ENCODE results near the gene SUFU.

The SUFU gene

DNA sequence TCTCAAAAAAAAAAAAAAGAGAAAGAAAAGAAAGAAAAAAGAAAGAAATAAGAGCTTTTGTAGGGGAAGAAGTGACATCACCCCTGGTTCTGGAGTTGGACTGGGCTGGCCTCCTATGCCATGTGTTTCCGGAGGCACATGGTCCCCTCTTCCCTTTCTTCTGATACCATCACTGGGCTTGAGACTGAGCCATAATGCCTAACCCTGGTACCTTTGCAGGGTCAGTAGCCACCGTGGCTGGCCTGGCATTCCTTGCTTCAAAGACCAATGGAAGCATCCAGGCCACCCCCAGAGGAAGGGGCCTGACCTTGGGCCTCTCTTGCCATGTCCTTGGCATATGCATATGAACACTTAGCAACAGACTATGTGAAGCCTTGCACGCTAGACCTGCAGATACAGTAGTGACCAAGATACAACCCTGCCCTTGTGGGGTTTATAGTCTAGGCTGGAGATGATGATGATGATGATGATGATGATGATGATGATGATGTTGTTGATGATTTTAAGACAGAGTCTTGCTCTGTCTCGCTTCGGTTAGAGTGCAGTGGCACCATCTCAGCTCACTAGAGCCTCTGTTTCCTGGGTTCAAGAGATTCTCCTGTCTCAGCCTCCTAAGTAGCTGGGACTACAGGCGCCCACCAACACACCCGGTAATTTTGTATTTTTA is 31.8 kb downstream of the SUFU start:
- Histone ChIP-seq H3K79me2 (ENCODE audit: control insufficient read depth, insufficient read depth, low read length, unreplicated experiment) (no peaks in the 10 kb centered on the region), H3K4me3 (ENCODE audit: low read depth, low read length) (no peak overlapping the region), H3K36me3 (ENCODE audit: insufficient read depth, low read length) (no peaks in the 10 kb centered on the region), H3K27ac (ENCODE audit: low read depth, low read length) (no peak overlapping the region), H3K4me1 (ENCODE audit: control insufficient read depth, insufficient read depth, low read length, unreplicated experiment) (no peaks in the 10 kb centered on the region), H3K27me3 (ENCODE audit: insufficient read depth, low read length) (no peaks in the 10 kb centered on the region), H2AFZ (ENCODE audit: low read length, unreplicated experiment) (no peak overlapping the region)

DNA sequence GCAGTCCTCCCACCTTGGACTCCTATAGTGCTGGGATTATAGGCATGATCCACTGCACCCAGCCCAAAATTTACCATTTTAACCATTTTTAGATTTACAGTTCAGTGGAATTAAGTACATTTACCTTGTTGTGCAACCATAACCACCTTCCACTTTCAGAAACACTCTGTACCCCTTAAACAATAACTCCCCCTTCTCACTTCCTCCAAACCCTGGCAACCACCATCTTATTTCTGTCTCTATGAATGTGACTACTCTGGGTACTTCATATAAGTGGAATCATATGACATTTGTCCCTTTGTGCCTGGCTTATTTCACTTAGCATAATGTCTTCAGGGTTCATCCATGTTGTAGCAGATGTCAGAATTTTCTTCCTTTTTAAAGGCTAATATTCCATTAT is 33.6 kb downstream of the SUFU start:
- H3K4me1 ChIP-seq (ENCODE audit: control insufficient read depth, insufficient read depth, low read length, unreplicated experiment) = peaks cover under 1% of the 10 kb centered on the region
- H3K27ac ChIP-seq (ENCODE audit: low read depth, low read length) = no peak overlapping the region
- H3K4me3 ChIP-seq (ENCODE audit: low read depth, low read length) = no peak overlapping the region
- H3K79me2 ChIP-seq (ENCODE audit: control insufficient read depth, insufficient read depth, low read length, unreplicated experiment) = no peaks in the 10 kb centered on the region
- H3K27me3 ChIP-seq (ENCODE audit: insufficient read depth, low read length) = no peaks in the 10 kb centered on the region
- H3K36me3 ChIP-seq (ENCODE audit: insufficient read depth, low read length) = no peaks in the 10 kb centered on the region
- H2AFZ ChIP-seq (ENCODE audit: low read length, unreplicated experiment) = no peak overlapping the region

DNA sequence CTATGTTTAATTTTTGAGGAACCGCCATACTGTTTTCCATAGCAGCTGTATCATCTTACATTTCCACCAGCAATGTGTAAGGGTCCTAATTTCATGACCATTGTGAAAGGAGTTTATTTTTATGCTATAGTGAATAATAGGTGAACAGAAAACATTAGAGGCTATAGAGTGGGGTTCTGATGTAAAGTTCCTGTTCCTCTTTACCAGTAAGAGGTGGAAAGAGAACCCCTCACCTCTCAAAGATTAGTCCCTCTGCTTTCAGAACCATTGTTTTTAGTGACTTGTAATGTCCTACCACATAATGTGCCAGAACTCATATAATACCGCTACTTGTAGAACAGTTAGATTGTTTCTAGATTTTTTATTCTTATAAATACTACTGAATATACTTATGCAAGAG is 34.2 kb downstream of the SUFU start:
- H2AFZ ChIP-seq (ENCODE audit: low read length, unreplicated experiment) = no peak overlapping the region
- no peaks in the 10 kb centered on the region for H3K27me3 ChIP-seq (ENCODE audit: insufficient read depth, low read length)
- H3K79me2 ChIP-seq (ENCODE audit: control insufficient read depth, insufficient read depth, low read length, unreplicated experiment) = no peaks in the 10 kb centered on the region
- H3K4me3 ChIP-seq (ENCODE audit: low read depth, low read length) = no peak overlapping the region
- no peak overlapping the region for H3K27ac ChIP-seq (ENCODE audit: low read depth, low read length)
- no peaks in the 10 kb centered on the region for H3K36me3 ChIP-seq (ENCODE audit: insufficient read depth, low read length)
- H3K4me1 ChIP-seq (ENCODE audit: control insufficient read depth, insufficient read depth, low read length, unreplicated experiment) = peaks cover 6% of the 10 kb centered on the region

DNA sequence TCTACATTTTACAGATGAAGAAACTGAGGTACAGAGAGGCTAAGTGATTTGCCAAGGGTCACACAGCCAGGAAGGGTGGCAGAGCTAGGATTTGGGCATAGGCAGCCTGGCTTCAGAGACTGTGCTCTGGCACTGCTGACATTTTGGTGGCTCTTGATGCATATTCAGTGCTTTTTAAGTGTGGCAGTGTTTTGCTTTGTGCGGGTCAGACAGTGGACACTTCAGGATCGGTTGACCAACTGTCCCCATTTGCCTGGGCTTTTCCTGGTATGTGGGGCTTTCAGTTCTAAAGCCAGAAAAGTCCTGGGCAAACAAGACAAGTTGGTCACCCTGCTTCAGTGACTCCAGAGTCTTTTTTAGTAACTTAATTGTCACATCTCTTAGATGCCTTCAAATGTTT is 35.0 kb downstream of the SUFU start:
- no peak overlapping the region for H3K27ac ChIP-seq (ENCODE audit: low read depth, low read length)
- H3K4me1 ChIP-seq (ENCODE audit: control insufficient read depth, insufficient read depth, low read length, unreplicated experiment) = peaks cover 8% of the 10 kb centered on the region
- H3K36me3 ChIP-seq (ENCODE audit: insufficient read depth, low read length) = no peaks in the 10 kb centered on the region
- H3K4me3 ChIP-seq (ENCODE audit: low read depth, low read length) = no peak overlapping the region
- H3K27me3 ChIP-seq (ENCODE audit: insufficient read depth, low read length) = no peaks in the 10 kb centered on the region
- no peak overlapping the region for H2AFZ ChIP-seq (ENCODE audit: low read length, unreplicated experiment)
- no peaks in the 10 kb centered on the region for H3K79me2 ChIP-seq (ENCODE audit: control insufficient read depth, insufficient read depth, low read length, unreplicated experiment)

DNA sequence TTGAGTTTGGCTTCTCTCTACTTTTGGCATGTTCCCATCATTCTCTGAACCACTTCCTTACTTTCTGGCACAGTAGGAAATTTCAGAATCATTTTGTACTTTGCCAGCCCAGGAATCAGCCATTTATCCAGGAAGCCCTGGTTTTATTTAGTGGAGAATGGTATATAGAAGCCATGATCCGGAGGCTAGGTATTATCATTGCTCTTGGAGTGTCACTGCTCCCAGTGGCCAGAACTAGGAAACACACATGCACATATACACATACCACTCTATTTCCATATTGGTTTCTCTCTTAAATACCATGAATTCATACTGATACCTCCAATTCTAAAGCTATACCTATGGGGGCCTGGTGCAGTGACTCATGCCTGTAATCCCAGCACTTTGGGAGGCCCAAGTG is 36.3 kb downstream of the SUFU start:
- Histone ChIP-seq H3K27ac (ENCODE audit: low read depth, low read length) (no peak overlapping the region), H3K4me1 (ENCODE audit: control insufficient read depth, insufficient read depth, low read length, unreplicated experiment) (peaks cover 8% of the 10 kb centered on the region), H3K27me3 (ENCODE audit: insufficient read depth, low read length) (no peaks in the 10 kb centered on the region), H3K36me3 (ENCODE audit: insufficient read depth, low read length) (no peaks in the 10 kb centered on the region), H3K4me3 (ENCODE audit: low read depth, low read length) (no peak overlapping the region), H2AFZ (ENCODE audit: low read length, unreplicated experiment) (no peak overlapping the region), H3K79me2 (ENCODE audit: control insufficient read depth, insufficient read depth, low read length, unreplicated experiment) (no peaks in the 10 kb centered on the region)

DNA sequence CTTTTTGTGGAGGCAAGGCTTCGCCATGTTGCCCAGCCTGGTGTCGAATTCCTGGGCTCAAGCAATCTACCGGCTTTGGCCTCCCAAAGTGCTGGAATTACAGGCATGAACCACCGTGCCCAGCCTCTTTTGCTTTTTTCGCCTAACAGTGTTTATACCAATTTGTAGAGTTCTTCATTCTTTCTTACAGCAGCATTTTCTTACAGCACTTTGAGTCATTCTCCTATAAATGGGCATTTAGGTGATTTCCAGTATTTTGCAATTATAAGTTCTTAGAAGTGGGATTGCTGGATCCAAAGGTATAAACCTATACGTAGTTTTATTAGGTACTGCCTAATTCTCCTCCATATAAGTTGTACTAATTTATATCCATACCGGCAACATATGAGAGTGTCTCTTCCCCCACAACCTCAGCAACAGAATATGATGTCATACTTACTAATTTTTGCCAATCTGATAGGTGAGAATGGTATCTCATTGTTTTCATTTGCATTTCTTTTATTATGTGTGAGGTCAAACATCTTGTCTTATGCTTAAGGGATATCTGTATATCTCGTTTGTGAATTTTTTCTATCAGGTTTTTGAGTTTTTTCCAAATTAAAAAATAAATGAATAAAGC is 39.1 kb downstream of the SUFU start:
- H3K27me3 ChIP-seq (ENCODE audit: insufficient read depth, low read length) = no peaks in the 10 kb centered on the region
- H3K36me3 ChIP-seq (ENCODE audit: insufficient read depth, low read length) = no peaks in the 10 kb centered on the region
- H3K4me1 ChIP-seq (ENCODE audit: control insufficient read depth, insufficient read depth, low read length, unreplicated experiment) = peaks cover 13% of the 10 kb centered on the region
- H3K4me3 ChIP-seq (ENCODE audit: low read depth, low read length) = no peak overlapping the region
- H3K27ac ChIP-seq (ENCODE audit: low read depth, low read length) = peak overlapping the region; percentile 36; the same call in 1 of the 2 replicates
- no peak overlapping the region for H2AFZ ChIP-seq (ENCODE audit: low read length, unreplicated experiment)
- H3K79me2 ChIP-seq (ENCODE audit: control insufficient read depth, insufficient read depth, low read length, unreplicated experiment) = no peaks in the 10 kb centered on the region

DNA sequence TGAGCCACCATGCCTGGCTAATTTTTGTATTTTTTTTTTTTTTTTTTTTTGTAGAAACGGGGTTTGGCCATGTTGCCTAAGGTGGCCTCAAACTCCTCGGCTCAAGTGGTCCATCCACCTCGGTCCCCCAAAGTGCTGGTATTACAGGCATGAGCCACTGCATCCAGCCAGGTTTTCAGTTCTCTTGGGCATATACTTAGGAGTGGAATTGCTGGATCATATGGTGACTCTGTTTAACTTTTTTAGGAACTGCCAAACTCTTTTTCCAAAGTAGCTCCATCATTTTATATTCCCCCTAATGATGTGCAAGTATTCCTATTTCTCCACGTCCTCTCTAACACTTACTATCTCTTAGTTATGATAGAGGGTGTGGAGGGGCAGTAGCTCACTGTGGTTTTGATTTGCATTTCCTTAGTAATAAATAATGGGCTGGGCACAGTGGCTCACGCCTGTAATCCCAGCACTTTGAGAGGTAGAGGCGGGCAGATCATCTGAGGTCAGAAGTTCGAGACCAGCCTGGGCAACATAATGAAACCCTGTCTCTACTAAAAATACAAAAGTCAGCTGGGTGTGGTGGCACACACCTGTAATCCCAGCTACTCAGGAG is 41.6 kb downstream of the SUFU start:
- Histone ChIP-seq H3K79me2 (ENCODE audit: control insufficient read depth, insufficient read depth, low read length, unreplicated experiment) (no peaks in the 10 kb centered on the region), H3K27me3 (ENCODE audit: insufficient read depth, low read length) (no peaks in the 10 kb centered on the region), H3K27ac (ENCODE audit: low read depth, low read length) (no peak overlapping the region), H3K4me3 (ENCODE audit: low read depth, low read length) (no peak overlapping the region), H3K36me3 (ENCODE audit: insufficient read depth, low read length) (peaks cover 6% of the 10 kb centered on the region; the same call in 1 of the 2 replicates), H2AFZ (ENCODE audit: low read length, unreplicated experiment) (no peak overlapping the region), H3K4me1 (ENCODE audit: control insufficient read depth, insufficient read depth, low read length, unreplicated experiment) (peaks cover 13% of the 10 kb centered on the region)

DNA sequence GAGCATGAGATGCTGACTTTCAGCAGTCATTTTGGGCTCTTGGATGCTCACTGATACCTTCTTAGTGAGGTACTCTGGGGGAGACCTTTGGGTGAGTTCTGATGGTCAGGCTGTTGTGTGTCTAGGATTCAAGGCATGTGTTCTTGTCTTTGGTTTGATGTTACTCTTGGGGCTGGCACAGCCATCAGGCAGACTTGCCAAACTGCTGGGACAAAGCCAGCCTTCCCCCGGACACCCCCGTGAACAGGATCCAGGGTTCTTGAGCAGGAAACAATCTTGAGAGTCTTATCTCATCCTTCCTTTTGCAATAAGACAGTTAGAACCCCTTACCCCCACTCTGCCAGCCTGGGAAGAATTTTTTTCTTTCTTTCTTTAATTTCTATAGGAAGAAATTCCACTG is 42.2 kb downstream of the SUFU start:
- no peak overlapping the region for H3K4me3 ChIP-seq (ENCODE audit: low read depth, low read length)
- no peaks in the 10 kb centered on the region for H3K79me2 ChIP-seq (ENCODE audit: control insufficient read depth, insufficient read depth, low read length, unreplicated experiment)
- no peak overlapping the region for H2AFZ ChIP-seq (ENCODE audit: low read length, unreplicated experiment)
- H3K36me3 ChIP-seq (ENCODE audit: insufficient read depth, low read length) = peaks cover 7% of the 10 kb centered on the region; the same call in 1 of the 2 replicates
- H3K4me1 ChIP-seq (ENCODE audit: control insufficient read depth, insufficient read depth, low read length, unreplicated experiment) = peaks cover 13% of the 10 kb centered on the region
- no peaks in the 10 kb centered on the region for H3K27me3 ChIP-seq (ENCODE audit: insufficient read depth, low read length)
- no peak overlapping the region for H3K27ac ChIP-seq (ENCODE audit: low read depth, low read length)

DNA sequence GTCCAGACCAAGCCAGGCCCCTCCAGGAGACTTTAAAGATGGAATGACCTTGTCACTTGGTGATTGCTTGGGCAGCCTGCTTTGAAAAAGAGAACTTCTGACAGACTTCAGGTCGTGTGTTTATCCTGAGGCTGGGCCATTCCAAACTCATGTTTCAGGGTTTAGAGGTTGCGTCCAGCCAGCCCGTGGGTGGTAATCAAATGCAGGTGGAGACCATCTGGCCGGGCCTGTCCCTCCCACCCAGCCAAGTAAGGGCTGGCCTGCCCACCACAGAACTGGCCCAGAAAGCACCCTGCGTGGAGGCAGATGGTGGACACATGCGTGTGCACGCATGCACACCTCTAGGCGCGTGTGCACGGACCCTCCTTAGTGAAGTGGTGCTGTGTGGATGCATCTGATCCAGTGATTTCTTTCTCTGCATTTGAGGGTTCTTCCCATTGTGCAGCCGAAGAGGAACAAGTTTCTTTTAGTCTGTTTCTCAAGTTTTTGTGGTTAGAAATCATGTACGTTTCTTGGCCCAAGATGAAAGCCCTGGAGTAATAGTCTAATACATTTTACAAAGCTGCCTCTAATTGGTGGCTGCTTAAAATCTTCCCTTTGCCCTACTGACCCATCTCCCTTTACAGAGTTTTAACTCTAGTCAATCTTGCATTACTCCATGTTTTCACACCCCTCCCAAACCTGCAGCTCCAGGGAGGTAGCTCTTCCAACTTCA is 43.0 kb downstream of the SUFU start:
- Histone ChIP-seq H3K27ac (ENCODE audit: low read depth, low read length) (no peak overlapping the region), H3K79me2 (ENCODE audit: control insufficient read depth, insufficient read depth, low read length, unreplicated experiment) (no peaks in the 10 kb centered on the region), H3K27me3 (ENCODE audit: insufficient read depth, low read length) (no peaks in the 10 kb centered on the region), H3K36me3 (ENCODE audit: insufficient read depth, low read length) (peaks cover 10% of the 10 kb centered on the region; the same call in 1 of the 2 replicates), H3K4me3 (ENCODE audit: low read depth, low read length) (no peak overlapping the region), H2AFZ (ENCODE audit: low read length, unreplicated experiment) (no peak overlapping the region), H3K4me1 (ENCODE audit: control insufficient read depth, insufficient read depth, low read length, unreplicated experiment) (peaks cover 13% of the 10 kb centered on the region)

DNA sequence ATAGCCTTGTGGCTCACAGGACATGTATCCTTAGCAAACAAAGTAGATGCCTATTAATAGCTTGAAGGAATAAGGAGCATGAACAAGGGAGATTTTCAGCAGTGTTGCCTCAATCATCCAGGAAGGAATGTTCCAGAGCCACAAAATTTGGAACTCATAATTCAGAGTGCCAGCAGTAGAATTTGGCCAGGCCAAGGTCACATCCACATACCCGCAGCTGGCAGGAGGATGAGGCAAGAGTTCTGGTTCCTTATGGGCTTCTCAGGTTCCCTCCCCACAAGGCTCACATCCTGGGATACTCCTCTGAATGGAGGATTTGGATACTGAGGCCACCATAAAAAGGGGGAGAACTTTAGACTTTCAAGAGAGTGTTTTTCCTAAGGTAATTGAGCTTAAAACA is 45.8 kb downstream of the SUFU start:
- H3K4me1 ChIP-seq (ENCODE audit: control insufficient read depth, insufficient read depth, low read length, unreplicated experiment) = peaks cover 5% of the 10 kb centered on the region
- no peaks in the 10 kb centered on the region for H3K27me3 ChIP-seq (ENCODE audit: insufficient read depth, low read length)
- H3K4me3 ChIP-seq (ENCODE audit: low read depth, low read length) = no peak overlapping the region

More for the DNA sequence above, 45.8 kb downstream of the SUFU start:
- Histone ChIP-seq H3K79me2 (ENCODE audit: control insufficient read depth, insufficient read depth, low read length, unreplicated experiment) (no peaks in the 10 kb centered on the region), H2AFZ (ENCODE audit: low read length, unreplicated experiment) (no peak overlapping the region), H3K27ac (ENCODE audit: low read depth, low read length) (no peak overlapping the region), H3K36me3 (ENCODE audit: insufficient read depth, low read length) (peaks cover 10% of the 10 kb centered on the region; the same call in 1 of the 2 replicates)

Data from ACC112 (cell line).